Right lobe of liver (tissue), 6 donors: ENCODE measurements around the gene TMX1. TPM values are rescaled to one million over a fixed set of nuclear protein-coding genes. Genes with fewer than 3 reads are reported as not detected.
A peak's percentile ranks its signal among the peaks of the same experiment; 100 is the strongest.

Experiments used
- ATAC-seq, 4 donors: fragments of 200-7000 bp; cut with Tn5 transposase; one replicate each; pipeline ENCODE4 v1.9.1; 2020; ENCODE audit warnings: mild to moderate bottlenecking in 4 of 4, moderate library complexity in 4 of 4
- DNase-seq, 3 donors: peaks; one replicate each; pipeline ENCODE4 v3.0.0-alpha.2; 2020
- H3K27ac ChIP-seq, 3 donors: fragments of 200-600 bp; one replicate each; pipeline ENCODE4 v1.8.0; 2022
- H3K27me3 ChIP-seq, 2 donors: fragments of 200-600 bp; one replicate each; pipeline ENCODE4 v1.8.0; 2022
- H3K36me3 ChIP-seq, 4 donors: fragments of 200-600 bp; sonication (generic) in 1 of 4; one replicate each; pipeline versions ENCODE4 v1.5.1 to v1.8.0; 2017 to 2022; ENCODE audit warnings: control low read depth in 1 of 4
- H3K4me1 ChIP-seq, 4 donors: fragments of 200-600 bp; sonication (generic) in 1 of 4; one replicate each; pipeline versions ENCODE4 v1.5.1 to v1.8.0; 2017 to 2022; ENCODE audit warnings: control low read depth in 1 of 4
- H3K4me3 ChIP-seq, 3 donors: fragments of 200-600 bp; one replicate each; pipeline ENCODE4 v1.8.0; 2022
- H3K9me3 ChIP-seq, 4 donors: fragments of 200-600 bp; sonication (generic) in 1 of 4; one replicate each; pipeline versions ENCODE4 v1.5.1 to v1.8.0; 2017 to 2022; ENCODE audit warnings: control low read depth in 1 of 4
- CTCF ChIP-seq, 4 donors: fragments of 200-600 bp in 3 of 4; fragments of 450-650 bp in 1 of 4; IDR thresholded peaks; one replicate each; pipeline versions ENCODE4 v1.5.1 to v1.8.0; 2016 to 2022; ENCODE audit warnings: antibody characterized with exemption in 4 of 4, mild to moderate bottlenecking in 2 of 4
- POLR2A ChIP-seq: fragments of 450-650 bp; IDR thresholded peaks from one replicate; pipeline ENCODE4 v1.6.1; 2017; ENCODE audit warnings: antibody characterized with exemption, mild to moderate bottlenecking
- WGBS: methylation state at CpG from one replicate; pipeline ENCODE4 v1.1.6; 2018; ENCODE audit warnings: low coverage, low lambda C conversion rate; ENCODE audit not compliant: insufficient coverage; ENCODE audit errors: missing lambda C conversion rate; 5-methylcytosine and 5-hydroxymethylcytosine counted together
- intact Hi-C, 2 donors: fragments of 100-400 bp; cut with DNase I; formaldehyde crosslinking; loops; one replicate each; pipeline versions ENCODE4 v1.11.2 to v1.14.1; 2022
- total RNA-seq, 6 experiments: library from RNA; depleted of rRNA in 2 of 6; stranded (reverse); fragments of >200 nt in 2 of 6; fragmentation: NEBNext Ultra II Directional in 3 of 6; extraction: Animal tissue kit (Norgen Biotek cat#: 25700) in 3 of 6; gene quantifications; one replicate each; pipeline versions ENCODE4 v1.1.0 to v1.2.4, GENCODE V29; 2016 to 2023
- donor health status: DM: no; HTN: yes; CAD: no.
- donor health status: DM: no; HTN: no; CAD: no.
- donor health status: DM: no; HTN: no; CAD: no.
- donor health status: DM: no; HTN: yes; CAD: no.
- donor health status: DM: no; HTN: yes; CAD: no.

Gene TMX1
- total RNA-seq, 6 experiments from 2014 or later = 11.3 to 18.4 (median 17.0) TPM

DNA sequence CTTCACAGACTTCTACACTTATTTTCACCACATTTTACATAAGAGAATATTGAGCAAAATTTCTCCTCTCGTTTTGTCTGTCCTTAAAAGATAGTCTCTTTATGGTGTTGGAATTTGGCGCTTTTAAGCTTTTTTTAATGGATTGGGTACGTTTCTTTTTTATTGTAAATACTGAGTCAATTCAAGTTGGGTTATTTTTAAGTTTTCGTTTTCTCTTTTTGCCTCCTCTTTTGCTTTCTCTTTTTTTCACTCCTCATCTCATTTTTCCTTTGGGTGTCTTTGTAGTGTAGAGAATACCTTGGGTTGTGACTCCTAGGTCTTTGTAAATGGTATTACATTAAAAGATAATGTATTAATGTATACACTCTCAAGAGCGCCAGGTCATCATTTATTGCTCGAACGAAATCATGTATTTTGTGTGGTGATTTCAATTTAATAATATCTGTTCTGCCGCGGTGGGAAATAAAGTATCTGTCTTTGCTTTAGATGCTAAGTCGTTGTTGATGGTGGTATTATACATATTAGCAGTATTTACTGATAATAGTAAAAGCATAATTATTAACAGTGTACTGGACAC is 845 bp downstream of the TMX1 start:
- no peaks in the 10 kb centered on the region for H3K27me3 ChIP-seq
- no peaks in the 10 kb centered on the region for H3K36me3 ChIP-seq
- ATAC-seq (no peak), DNase-seq (no peak)
- 12% methylated on average over 10 of the region's 10 CpGs for WGBS
- H3K4me3 ChIP-seq = peak overlapping the region; percentile 91 to 99 (median 98)
- peak overlapping the region in 2 of 3 donors; percentile 69 to 82 for H3K27ac ChIP-seq
- H3K9me3 ChIP-seq = no peaks in the 10 kb centered on the region
- intact Hi-C loops = no loop called here
- peaks cover 0 to 7% (median 0%) of the 10 kb centered on the region in 4 donors for H3K4me1 ChIP-seq
- TF ChIP-seq POLR2A (no peak), CTCF (IDR thresholded peaks at IDR 0.05) (no peak)

DNA sequence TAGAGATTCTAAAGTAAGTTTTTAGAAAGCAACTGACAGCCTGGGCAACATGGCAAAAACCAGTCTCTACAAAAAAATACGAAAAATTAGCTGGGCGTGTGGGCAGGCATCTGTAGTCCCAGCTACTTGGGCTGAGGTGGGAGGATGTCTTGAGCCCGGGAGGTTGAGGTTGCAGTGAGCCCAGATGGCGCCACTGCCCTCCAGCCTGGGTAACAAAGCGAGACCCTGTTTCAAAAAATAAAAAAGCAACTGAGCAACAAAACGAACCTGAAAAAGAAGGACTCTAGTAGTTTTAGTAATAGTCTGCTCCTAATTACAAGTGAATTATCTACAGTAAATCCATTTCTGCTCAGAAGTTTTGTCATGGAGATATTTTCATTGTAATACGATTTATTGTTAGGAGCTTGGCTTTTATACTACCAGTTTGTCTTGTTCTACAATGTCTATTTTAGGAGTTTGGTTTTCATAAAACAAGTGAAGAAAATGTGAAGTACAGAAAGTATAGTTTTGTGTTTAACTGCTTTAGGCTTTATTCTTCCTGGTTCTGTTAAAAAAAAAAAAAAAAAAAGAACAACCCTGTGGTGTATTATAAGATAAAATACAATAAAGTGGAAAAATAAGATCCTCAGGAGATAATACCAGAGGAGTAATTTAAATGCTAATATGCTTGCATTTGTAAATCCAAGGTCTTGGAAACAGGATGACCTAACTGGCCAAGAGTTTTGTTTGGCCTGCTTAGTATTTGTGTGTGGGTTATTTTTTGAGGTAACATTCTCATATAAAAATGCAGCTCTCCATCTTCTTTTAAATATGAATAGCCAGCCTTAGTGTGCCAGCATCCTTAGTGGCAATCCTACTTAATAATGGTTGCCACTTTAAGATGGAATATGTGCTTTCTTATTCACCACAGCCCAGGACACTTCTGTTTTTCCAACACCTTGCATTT is 2.8 kb downstream of the TMX1 start:
- H3K4me3 ChIP-seq = no peak overlapping the region
- no peak for ATAC-seq
- no peak overlapping the region for H3K27ac ChIP-seq
- TF ChIP-seq POLR2A (no peak), CTCF (IDR thresholded peaks at IDR 0.05) (no peak)
- WGBS = 58% methylated on average over 6 of the region's 7 CpGs
- no peak for DNase-seq
- H3K36me3 ChIP-seq = peaks cover 0 to 8% (median 2%) of the 10 kb centered on the region in 4 donors
- H3K9me3 ChIP-seq = no peaks in the 10 kb centered on the region
- no peaks in the 10 kb centered on the region for H3K27me3 ChIP-seq
- H3K4me1 ChIP-seq = peaks cover 0 to 7% (median 0%) of the 10 kb centered on the region in 4 donors
- intact Hi-C loops = no loop called here

DNA sequence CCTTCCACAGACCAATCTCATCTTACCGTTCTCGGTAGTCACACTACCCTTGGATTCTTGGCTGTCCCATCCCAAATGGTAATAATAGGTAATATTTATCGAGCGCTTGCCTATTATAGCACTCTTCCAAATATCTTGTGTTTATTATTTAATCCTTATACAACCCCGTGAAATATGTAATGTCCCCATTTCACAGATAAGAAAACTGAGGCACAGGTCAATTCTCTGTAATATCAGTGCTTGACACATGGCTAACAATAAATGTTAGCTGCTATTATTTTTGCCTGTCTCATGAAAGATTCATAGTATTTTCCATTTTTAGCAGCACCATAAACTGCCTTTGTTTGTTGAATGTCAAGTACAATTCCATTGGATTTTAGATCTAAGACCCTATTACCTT is 4.5 kb downstream of the TMX1 start:
- DNase-seq = no peak
- H3K9me3 ChIP-seq = no peaks in the 10 kb centered on the region
- H3K27ac ChIP-seq = no peak overlapping the region
- TF ChIP-seq POLR2A (no peak), CTCF (IDR thresholded peaks at IDR 0.05) (no peak)
- WGBS = 100% methylated on average over 4 of the region's 5 CpGs
- H3K27me3 ChIP-seq = no peaks in the 10 kb centered on the region
- H3K36me3 ChIP-seq = peaks cover 0 to 13% (median 5%) of the 10 kb centered on the region in 4 donors
- peaks cover 0 to 7% (median 0%) of the 10 kb centered on the region in 4 donors for H3K4me1 ChIP-seq
- H3K4me3 ChIP-seq = no peak overlapping the region
- intact Hi-C loops = no loop called here
- no peak for ATAC-seq

DNA sequence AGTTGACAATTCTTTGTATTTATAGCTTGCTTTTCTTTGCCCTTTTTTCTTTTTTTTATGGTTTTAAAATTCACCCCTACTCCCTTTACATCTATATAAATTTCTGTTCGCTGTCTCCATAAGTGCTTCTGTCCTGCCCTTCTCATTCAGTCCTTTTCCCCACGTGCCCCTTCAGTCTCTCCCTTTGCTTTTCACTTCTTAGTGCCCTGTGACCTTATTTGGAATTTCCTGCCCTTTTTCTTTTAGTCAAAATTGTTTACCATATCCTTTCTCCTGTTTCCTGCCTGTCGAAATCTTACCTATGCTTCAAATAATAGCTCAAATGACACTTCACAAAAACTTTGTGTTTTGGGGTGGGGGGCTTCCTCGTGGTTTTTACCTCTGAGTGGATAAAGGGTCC is 6.0 kb downstream of the TMX1 start:
- Histone ChIP-seq H3K4me1 (peaks cover 0 to 7% (median 0%) of the 10 kb centered on the region in 4 donors), H3K27me3 (no peaks in the 10 kb centered on the region), H3K9me3 (no peaks in the 10 kb centered on the region), H3K4me3 (no peak overlapping the region), H3K27ac (no peak overlapping the region), H3K36me3 (peaks cover 0 to 25% (median 11%) of the 10 kb centered on the region in 4 donors)
- intact Hi-C loops = no loop called here
- 63% methylated on average over 4 of the region's 4 CpGs for WGBS
- DNase-seq (no peak), ATAC-seq (no peak)
- no peak for TF ChIP-seq CTCF (IDR thresholded peaks at IDR 0.05)
- no peak for TF ChIP-seq POLR2A
